Peyer's patch (tissue), 4 donors: Measurements from ENCODE around the gene SLC8A2.

ENCODE experiments used
- POLR2A ChIP-seq, 2 donors: fragments of 450-650 bp; IDR thresholded peaks; one replicate each; pipeline ENCODE4 v1.5.1; 2017; ENCODE audit warnings: antibody characterized with exemption in 2 of 2, mild to moderate bottlenecking in 2 of 2, moderate library complexity in 2 of 2
- TF ChIP-seq, protein P1 (sequence below), 6 experiments: fragments of 450-650 bp in 4 of 6; fragments of 200-600 bp in 2 of 6; sonication (generic) in 1 of 6; IDR thresholded peaks; one replicate each; pipeline ENCODE4 v1.5.1; 2017 to 2019; ENCODE audit warnings: antibody characterized with exemption in 6 of 6, mild to moderate bottlenecking in 3 of 6, moderate library complexity in 1 of 6

DNA sequence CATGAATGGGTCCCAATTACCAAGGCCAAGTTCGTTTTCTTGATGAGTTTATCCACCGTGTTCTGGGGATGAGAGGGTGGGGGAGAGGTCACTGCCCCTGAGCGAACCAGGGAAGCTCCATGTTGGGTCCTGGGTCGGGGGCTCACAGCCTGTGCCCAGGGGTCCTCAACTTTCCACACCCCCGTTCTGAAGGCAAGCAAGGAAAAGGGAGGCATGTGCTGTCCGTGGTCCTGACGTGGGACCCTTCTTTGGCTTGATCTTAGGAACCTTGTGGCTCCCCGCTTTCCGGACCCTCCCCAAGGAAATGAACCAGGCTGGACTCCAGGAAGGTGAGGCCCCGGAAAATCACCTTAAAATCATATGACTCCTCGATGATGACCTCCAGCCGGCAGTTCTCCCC, 34.2 kb downstream of the SLC8A2 start:
- TF ChIP-seq, protein P1, sequence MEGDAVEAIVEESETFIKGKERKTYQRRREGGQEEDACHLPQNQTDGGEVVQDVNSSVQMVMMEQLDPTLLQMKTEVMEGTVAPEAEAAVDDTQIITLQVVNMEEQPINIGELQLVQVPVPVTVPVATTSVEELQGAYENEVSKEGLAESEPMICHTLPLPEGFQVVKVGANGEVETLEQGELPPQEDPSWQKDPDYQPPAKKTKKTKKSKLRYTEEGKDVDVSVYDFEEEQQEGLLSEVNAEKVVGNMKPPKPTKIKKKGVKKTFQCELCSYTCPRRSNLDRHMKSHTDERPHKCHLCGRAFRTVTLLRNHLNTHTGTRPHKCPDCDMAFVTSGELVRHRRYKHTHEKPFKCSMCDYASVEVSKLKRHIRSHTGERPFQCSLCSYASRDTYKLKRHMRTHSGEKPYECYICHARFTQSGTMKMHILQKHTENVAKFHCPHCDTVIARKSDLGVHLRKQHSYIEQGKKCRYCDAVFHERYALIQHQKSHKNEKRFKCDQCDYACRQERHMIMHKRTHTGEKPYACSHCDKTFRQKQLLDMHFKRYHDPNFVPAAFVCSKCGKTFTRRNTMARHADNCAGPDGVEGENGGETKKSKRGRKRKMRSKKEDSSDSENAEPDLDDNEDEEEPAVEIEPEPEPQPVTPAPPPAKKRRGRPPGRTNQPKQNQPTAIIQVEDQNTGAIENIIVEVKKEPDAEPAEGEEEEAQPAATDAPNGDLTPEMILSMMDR (IDR thresholded peaks at IDR 0.05) = no peak
- TF ChIP-seq POLR2A (IDR thresholded peaks at IDR 0.05) = no peak
